GM18909 (cell line): ENCODE measurements around the gene MYCBP2.

Source experiments
- ATAC-seq: cut with Tn5 transposase; IDR thresholded peaks from one replicate; pipeline ENCODE4 v1.9.1; 2021; ENCODE audit warnings: mild to moderate bottlenecking; ENCODE audit not compliant: unreplicated experiment, poor library complexity

MYCBP2 gene

DNA sequence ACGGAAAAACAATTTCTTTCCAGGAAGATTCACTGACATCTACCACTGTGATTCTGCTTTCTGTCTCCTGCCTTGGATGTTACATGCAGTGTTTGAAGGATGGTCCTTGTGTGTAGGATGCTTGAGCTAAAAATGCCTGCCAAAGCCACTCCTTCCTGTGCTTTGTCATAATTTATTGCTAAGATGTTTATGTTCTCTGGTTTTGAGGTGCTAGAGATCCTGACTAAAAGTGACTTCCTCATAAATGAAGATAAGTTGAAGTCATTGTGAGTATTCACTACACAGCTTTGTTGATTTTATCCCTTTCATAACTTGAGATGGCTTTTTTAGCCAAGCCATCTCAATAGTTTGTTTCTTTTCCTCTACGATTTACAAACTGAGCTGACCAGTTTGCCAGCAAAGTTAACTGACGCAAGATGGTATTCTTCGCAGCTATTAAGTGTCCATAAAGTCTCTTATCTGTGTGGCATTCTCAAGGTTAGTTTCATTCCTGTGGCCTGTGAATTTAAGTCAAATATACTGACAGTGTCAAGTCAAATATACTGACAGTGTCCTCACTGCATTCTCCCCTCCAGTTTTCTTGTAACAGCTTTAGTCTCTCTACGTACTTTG, 284.2 kb downstream of the MYCBP2 start:
- no peak for ATAC-seq

DNA sequence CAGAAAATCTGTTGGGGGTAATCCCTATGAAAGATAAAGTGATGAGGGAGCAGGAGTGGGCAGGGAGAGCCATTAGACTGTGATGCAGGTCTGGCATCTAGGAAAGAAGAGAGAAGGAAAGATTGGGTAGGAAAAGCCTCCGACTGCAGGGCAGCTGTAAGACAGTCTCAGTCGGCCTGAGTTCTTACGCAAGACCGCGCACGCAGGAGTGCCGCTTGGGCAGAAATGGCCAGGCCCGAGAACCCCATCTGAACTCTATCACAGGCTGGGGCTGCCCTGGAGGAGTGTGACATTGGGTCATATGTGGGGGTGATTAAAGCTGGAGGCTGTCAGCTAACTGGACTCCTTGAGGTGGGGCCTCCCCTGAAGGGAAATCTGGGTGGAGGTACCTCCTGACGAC, 286.1 kb downstream of the MYCBP2 start:
- ATAC-seq, result no peak

DNA sequence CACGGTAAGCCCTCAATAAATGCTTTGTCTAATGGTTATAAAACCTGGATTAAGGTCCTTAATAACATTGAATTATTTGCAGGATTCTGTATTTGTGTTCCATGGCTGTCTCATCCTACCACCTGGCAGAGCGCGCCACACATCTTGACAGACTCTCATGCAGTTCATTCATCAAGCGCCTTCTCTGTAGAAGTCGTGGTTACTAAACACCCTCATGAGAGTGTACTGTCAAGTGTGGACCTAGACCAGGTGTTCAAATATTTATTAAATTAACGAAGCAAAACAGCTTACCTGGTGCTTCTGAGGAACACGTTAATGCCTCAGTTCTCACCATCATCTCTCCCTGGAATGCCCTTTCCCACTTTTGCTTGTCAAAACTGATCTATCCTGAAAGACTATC, 286.8 kb downstream of the MYCBP2 start:
- no peak for ATAC-seq

DNA sequence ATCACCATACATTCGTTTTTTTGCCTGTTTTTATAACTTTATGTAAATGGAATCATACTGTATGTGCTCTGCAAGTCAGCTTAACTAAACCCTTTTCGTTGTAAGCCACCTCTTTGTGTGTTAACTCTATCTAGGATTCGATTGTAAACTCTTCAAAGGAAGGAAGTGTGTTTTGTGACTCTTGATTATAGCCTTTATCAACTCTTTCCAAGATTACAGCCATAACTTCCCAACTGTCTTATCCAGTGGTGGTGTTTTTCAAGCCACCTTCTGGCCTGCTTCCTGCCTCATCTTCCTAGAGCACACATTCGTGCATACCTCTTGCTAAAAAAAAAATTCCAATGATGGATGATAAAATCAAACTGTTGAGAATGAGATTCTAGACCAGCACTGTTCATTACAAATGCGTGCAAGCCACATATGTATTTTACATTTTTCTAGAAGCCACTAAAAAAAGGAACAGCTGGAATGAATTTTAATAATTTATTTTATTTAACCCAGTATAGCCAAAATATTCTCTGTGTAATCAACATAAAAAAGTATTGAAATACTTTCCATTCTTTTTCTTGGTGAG, 287.9 kb downstream of the MYCBP2 start:
- ATAC-seq, result no peak

DNA sequence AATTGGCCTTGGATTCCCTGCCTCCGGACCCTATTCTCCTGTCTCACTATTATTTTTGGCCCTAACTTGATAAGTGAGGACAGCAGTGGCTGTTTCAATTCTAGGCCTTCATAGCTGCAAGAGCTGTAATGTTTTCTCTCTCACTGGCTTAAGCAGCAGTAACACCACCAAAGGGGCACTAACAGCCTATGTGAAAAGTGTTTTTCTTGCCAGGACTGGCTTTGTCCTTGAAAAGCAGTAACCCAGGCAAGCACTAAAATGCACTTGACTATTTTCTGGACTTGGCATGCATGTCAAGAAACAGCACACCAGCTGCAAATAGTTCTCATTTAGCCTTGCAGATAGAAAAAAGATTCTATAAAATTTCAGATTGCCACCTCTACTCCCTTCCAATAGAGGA, 290.6 kb downstream of the MYCBP2 start:
- ATAC-seq, result no peak

DNA sequence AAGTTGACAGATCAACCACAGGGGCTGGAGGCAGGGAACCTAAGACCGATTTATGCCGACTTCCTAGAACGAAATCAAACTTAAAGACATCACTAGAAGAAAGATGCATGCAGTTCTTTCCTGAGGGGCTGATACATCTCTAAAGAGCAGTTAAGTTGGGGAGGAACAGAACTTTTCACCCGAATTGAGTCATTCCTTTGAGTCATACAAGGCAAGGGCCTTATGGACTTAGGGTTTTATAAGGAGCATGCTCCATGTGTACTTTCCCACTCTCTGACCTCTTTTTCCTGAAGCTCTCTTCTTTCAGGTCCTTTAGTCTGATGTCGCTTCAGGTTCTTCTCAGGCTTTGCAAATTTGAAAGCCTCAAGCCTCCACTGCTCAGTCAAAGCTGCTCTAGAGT, 292.0 kb downstream of the MYCBP2 start:
- ATAC-seq, result no peak

DNA sequence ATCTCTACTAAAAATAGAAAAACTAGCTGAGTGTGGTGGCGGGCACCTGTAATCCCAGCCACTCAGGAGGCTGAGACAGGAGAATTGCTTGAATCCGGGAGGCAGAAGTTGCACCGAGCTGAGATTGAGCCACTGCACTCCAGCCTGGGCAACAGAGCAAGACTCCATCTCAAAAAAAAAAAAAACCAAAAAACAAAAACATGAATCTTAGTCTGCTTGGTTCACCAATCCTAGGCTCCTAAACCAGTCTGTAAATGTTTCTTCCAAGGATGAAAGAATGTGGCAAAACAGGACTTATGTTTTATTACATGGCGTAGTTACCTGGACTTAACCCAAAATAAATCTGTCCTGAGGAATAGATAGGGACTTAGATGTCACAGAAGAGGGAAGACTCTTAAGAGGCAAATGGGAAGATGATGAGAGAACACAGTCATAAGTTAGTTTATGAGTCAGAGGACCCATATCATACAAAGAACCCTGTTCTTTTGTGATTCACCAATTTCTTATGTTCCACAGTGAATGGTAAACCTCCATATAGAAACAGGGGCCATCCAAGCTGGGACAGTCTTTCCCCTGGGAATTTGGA, 293.1 kb downstream of the MYCBP2 start:
- no peak for ATAC-seq

DNA sequence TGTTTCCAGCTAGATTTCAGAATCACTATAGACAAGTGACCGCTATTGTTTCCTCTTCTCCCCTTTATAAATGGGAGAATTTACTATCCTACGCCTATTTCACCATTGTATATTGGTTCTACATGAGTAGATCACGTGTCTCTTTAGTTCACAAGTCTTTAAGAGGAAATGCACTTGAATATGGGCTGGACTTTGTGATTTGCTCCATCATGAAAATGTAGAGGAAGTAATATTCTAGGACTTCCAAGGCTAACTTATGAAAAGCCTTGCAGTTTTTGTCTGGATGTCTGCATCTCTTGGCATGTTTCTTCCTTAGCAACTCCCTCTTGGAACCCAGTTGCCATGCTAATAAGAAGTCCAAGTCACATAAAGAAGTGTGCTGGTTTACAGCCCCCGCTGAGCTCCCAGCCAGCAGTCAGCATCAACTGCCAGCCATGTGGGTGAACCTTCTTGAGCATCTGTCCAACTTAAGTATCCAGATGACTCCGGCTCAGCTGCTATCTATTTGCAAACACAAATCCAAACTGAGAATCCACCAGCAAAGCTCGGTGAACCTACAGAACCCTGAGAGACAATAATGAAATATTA, 295.1 kb downstream of the MYCBP2 start:
- no peak for ATAC-seq

DNA sequence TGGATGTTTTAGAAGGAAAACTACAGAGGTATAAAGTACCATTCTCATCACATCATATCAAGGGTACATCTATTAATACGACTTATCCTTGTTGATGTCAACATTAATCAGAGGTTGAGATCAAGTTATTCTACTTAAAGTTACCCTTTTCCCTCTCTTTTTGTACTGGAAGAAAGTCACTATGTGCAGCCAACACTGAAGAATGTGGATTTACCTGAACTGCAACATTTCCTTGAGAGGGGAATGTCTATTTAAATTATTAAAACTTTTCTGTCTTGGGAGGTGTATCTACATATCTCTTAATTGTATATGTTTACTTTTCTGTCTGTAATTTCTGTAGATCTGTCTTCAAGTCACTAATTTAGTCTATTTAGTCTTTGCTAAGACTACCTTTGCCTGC, 297.5 kb downstream of the MYCBP2 start:
- ATAC-seq, result no peak

DNA sequence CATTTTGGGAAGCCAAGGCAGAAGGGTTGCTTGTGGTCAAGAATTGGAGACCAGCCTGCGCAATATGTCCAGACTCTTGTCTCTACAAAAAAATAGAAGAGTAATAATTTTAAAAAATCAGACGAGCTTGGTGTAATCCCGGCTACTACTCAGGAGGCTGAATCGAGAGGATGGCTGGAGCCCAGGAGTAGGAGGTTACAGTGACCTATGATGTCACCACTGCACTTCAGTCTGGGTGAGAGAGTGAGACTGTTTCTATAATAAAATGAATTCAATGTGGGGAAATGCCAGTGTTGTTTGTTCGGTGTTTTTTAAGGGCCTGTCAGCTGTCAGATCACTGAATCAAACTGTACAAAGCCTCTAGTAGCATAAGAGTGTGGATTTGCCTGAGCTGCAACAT, 298.7 kb downstream of the MYCBP2 start:
- no peak for ATAC-seq

DNA sequence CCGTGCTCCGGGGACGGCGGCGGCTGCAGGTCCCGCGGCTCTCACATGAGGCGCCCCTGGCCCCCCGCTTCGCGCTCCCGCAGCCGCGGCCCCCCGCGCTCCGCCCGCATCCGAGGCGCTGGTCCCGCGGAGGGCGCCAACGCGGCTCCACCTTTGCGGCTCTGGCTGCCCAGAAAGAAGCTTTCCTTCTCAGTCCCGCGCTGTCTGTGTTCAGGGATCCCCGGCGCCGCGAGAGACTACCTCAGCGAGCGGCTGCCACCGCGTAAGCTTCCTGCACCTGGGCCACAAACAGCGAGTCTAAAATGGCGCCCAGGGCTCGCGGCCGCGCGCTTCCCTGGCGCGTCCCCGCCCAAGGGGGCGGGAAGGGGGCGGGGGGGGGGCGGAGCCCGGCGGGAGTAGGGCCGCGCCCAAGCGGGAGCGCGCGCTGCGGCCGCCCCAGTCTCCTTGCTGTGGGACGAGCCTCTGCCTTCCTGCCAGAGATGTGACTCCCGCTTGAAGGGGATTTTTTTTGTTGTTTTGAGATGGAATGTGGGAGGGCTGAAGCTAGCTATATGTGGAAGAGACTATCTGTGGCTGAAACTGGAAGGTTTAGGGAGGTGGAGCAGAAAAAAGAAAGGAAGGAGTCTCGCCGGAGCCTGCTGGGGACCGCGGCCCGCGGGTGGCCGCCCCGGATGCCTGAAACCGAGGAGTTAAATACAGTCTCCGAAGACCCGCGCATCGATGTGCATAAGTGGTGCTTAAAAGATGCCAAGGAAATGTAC, 299.9 kb downstream of the MYCBP2 start, which contains the start of gene FBXL3:
FBXL3 (minus strand) TSS at position 299 of the 761 bp plus-strand sequence. CDS start 5,299 bp downstream, outside the sequence.
- ATAC-seq, result peak; percentile 60

DNA sequence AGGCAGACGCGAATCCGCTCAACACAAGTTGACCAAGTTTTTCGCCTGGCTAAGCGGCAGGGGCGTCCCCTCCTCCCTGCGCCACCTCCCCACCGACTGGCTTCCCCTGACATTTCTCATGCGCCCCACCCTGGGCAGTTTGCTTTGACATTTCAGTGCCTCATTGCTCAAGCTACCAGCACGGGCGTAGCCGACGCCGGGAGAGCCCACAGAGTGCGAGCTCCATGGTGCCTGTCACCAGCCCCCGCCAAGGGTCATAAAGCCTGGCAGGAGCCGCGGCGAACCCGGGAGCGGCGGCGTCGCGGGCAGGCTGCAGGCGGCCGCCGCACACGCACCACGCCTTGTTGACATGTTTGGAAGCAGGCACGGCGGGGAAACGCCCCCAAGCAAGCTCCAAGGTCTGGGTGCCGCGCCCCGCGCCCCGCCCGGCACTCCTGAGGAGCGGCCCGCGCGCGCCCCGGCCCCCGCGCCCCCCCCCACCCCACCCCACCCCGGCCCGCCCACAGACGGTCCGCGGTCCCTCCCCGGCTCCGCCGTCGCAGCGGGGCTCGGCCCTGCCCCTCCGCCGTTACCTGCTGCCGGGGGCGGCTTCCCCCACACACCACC, 300.5 kb downstream of the MYCBP2 start:
- peak; percentile 63 for ATAC-seq

DNA sequence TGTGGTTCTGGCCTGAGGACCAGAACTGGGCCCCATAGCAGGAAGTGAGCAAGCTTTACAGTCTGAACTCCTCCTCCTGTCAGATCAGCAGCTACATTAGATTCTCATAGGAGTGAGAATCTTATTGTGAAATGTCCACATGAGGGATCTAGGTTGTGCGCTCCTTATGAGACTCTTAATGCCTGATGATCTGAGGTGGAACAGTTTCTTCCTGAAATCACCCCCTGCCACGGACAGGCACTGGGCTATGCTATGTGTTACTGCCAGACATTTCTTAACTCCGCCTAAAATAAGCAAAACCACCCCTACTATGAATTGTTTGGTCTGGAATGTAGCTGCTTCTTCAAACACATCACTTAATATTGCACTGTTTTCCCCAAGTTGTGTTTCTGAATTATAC, 304.6 kb downstream of the MYCBP2 start:
- ATAC-seq, result no peak

DNA sequence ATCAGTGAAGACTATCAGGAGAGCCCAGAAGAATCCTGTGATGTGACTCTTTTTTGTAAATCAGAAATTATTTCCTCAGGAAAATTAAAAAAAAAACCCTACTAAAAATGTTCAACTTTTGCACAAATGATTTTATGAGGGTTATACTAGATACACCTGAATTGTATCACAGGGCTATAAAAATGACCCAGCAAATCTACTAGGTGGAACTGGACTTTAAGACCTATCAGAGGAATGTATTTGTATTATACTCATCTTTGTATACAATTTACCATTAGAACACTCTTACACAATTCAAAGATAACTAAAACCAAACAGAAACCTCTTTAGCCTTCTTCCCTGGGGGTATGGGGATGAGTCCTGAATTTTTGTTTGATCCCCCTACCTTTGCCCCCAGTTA, 307.1 kb downstream of the MYCBP2 start:
- no peak for ATAC-seq

DNA sequence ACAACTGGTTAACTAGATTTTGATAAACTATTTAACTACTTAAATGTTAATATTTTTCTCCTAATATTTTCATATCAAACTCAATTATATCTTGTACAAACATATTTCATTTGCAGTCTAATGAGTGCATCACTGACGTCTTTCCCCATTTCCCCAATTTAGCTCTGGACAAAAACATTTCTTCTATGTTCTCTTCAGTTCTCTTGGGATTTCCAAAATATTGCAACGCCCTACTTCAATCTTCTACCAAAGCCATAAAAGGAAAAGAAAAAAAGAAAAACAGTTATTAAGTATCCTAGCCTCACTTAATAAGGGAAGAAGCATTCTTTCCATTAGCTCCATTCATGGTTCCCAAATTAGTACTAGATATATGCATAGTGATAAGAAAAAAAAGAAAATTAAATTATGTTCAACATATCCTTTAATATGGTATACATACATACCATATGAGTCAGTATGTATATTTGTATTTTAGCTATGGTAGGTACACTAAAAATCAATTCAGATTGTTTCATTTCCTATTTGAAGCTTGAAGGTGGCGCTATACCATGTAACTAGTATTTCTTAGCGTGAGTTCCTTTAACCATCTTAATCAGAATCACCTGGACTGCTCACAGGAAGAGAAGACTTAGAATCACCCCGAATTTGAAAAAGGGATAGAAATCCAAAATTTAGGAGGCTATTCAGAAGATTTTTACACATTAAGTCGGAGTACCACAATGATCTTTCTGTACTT, 309.8 kb downstream of the MYCBP2 start:
- ATAC-seq, result no peak

DNA sequence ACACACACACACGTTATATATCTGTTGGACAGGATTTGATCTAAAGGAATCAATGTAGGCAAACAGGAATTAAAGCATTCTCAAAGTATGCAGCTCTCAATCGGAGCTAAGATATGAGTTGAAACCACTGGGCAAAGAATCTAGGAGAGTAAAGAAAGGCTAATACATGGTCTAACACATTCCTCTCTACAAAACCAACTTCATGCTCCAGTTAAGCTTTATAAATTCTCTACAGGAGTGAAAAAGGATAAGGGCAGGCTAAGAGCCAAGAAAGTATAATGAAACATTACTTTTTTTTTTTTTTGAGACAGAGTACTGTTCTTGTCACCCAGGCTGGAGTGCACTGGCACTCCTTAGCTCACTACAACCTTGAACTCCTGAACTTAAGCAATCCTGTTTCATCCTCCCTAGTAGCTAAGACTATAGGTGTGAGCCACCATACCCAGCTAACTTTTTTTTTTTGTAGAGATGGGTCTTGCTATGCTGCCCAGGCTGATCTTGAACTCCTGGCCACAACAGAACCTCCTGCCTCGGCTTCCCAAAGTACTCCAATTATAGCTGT, 310.6 kb downstream of the MYCBP2 start:
- no peak for ATAC-seq

DNA sequence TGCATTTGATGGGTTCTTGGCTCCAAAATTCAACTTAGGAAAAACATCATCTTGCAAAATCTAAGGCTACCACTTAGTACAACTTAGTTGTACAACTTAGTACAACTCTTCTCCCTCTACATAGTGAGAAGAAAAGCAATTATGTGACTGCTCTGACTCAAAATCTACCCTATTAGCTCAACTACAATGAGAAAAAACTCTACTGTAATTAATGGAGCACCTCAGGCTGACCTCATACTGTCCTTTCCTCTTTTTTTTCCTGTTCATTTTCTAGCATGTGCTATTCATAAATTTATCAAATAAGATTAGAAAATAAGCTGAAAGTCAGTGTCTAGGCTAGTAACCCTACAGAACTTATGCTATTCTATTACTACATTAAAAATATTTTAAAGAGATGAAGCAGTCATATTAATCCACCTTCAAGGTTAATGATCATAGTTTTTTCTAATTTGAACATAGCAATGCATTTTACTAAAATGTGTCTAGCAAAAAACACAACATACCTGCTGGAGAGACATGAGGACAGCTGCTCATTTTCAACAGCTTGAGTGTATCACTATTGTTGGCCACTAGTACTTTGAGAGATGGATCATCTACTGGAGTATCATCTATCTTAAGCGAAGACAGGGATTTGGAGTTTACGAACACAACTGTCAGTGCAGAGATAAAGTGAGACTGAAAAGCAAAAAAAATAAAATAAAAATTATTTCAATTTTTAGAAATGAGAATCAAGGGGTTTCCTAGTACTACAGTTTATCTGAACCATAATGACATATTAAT, 311.8 kb downstream of the MYCBP2 start:
- ATAC-seq, result no peak

DNA sequence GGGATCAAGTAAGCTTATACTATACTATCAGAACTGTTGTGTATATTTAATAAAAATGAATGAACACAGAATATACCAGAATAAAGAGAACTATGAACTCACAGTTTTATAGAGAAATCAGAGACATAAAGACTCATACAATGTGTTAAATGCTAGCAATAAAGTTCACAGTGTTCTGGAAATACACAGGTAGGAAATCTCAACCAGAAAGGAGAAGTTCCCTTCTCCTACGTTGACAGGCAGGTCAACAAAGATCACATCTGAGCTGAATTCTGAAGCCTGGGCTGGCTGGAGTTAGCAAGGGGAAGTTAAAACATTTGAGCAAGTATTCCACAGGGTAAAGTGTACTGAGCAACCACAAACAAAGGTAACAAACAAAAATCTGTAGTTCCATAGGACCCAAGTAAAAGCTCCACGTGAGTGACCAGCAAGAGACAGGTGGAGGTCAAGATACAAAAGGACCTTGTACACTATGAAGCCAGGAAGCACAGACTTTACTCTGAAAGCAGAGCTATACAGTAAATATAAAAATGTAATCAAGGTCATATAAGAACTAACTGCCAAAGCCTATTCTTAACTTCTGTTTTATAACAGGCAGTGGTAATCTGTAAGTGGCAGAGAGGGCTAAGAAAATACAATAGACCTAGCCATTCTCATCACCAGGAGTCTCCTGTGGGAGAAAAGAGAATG, 312.9 kb downstream of the MYCBP2 start:
- ATAC-seq, result no peak
